Measurements from ENCODE around the gene SH3GL3.

SH3GL3 gene

GRCh38 chr15:83559310-83559966 lies 112.3 kb downstream of the SH3GL3 start:
- no peak overlapping the region for H3K4me3 ChIP-seq (ENCODE audit: insufficient read length, low read depth)
- peak; percentile 68 for DNase-seq (ENCODE audit: low read depth, low spot score)
- no peaks in the 10 kb centered on the region for H3K36me3 ChIP-seq (ENCODE audit: insufficient read depth, insufficient read length, low read length)
- TF ChIP-seq YY1 (IDR thresholded peaks at IDR 0.05; ENCODE audit: insufficient read depth, insufficient read length) (no peak), SUZ12 (IDR thresholded peaks at IDR 0.05; ENCODE audit: extremely low read depth, insufficient read depth, insufficient read length) (no peak), ZNF274 (IDR thresholded peaks at IDR 0.05; ENCODE audit: low read depth, low read length) (no peak)
- no peak overlapping the region for H3K9ac ChIP-seq (ENCODE audit: insufficient read length, low read depth)
- no peaks in the 10 kb centered on the region for H3K27me3 ChIP-seq (ENCODE audit: insufficient read depth, insufficient read length)
- no peaks in the 10 kb centered on the region for H3K4me1 ChIP-seq (ENCODE audit: insufficient read depth, insufficient read length)
- H3K9me3 ChIP-seq (ENCODE audit: insufficient read depth, low read length): peaks cover 4% of the 10 kb centered on the region; the same call in 1 of the 2 replicates

GRCh38 chr15:83561661-83562060 lies 114.5 kb downstream of the SH3GL3 start:
- Histone ChIP-seq H3K4me1 (ENCODE audit: insufficient read depth, insufficient read length) (no peaks in the 10 kb centered on the region), H3K4me3 (ENCODE audit: insufficient read length, low read depth) (no peak overlapping the region), H3K27me3 (ENCODE audit: insufficient read depth, insufficient read length) (no peaks in the 10 kb centered on the region), H3K9ac (ENCODE audit: insufficient read length, low read depth) (no peak overlapping the region), H3K9me3 (ENCODE audit: insufficient read depth, low read length) (no peaks in the 10 kb centered on the region), H3K36me3 (ENCODE audit: insufficient read depth, insufficient read length, low read length) (no peaks in the 10 kb centered on the region)
- DNase-seq (ENCODE audit: low read depth, low spot score): no peak
- TF ChIP-seq ZNF274 (IDR thresholded peaks at IDR 0.05; ENCODE audit: low read depth, low read length) (no peak), SUZ12 (IDR thresholded peaks at IDR 0.05; ENCODE audit: extremely low read depth, insufficient read depth, insufficient read length) (no peak), YY1 (IDR thresholded peaks at IDR 0.05; ENCODE audit: insufficient read depth, insufficient read length) (no peak)

DNA sequence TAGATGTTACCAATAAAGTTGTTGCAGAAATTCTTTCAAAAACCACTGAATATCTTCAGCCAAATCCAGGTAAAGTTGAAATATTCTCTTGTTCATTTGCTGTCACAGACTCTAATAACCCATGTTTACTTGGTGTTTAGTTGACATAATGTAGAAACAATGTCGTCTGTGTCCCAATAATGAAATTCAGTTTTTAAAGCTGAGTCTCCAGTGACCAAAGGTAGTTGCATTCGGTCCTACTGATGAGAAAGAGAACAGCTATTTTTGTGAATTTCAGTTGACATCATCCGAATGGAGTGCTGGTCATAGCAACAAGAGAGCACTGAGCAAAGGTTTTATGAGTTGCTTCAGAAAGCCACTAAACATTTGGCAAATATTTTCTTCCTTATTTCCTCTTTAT lies 118.0 kb downstream of the SH3GL3 start:
- no peaks in the 10 kb centered on the region for H3K9me3 ChIP-seq (ENCODE audit: insufficient read depth, low read length)
- TF ChIP-seq ZNF274 (IDR thresholded peaks at IDR 0.05; ENCODE audit: low read depth, low read length) (no peak), YY1 (IDR thresholded peaks at IDR 0.05; ENCODE audit: insufficient read depth, insufficient read length) (no peak)
- no peak overlapping the region for H3K9ac ChIP-seq (ENCODE audit: insufficient read length, low read depth)
- H3K4me3 ChIP-seq (ENCODE audit: insufficient read length, low read depth): no peak overlapping the region
- H3K36me3 ChIP-seq (ENCODE audit: insufficient read depth, insufficient read length, low read length): no peaks in the 10 kb centered on the region
- no peaks in the 10 kb centered on the region for H3K27me3 ChIP-seq (ENCODE audit: insufficient read depth, insufficient read length)
- no peaks in the 10 kb centered on the region for H3K4me1 ChIP-seq (ENCODE audit: insufficient read depth, insufficient read length)
- DNase-seq (ENCODE audit: low read depth, low spot score): no peak

DNA sequence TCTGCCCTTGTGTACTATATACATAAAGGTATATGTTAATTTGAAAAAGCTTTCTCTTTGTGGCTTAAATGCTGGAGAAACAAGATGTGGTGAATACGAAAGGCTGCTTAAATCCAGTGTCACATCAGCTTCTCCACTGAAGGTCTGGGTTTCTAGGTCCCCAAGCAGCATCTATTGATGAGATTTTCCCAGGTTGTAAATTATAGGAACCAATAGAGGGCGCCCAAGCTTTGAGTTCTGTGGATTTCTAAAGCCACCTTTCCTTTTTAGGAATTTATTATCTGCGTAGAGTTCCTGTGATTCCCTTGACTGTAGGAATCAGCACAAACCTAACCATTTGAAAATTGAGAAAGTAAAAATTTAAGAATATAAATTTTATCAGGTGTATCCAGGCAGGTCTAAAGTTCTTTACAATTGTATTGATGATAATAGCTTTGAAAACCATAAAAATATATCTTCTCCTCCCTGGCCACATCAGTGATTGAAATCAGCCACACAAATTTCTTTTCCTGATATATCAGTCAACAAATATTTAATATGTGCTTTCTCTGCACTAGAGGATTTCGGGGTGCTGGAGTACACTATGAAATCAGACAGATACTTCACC lies 118.5 kb downstream of the SH3GL3 start:
- peak; percentile 46 for DNase-seq (ENCODE audit: low read depth, low spot score)
- TF ChIP-seq YY1 (IDR thresholded peaks at IDR 0.05; ENCODE audit: insufficient read depth, insufficient read length): no peak
- TF ChIP-seq ZNF274 (IDR thresholded peaks at IDR 0.05; ENCODE audit: low read depth, low read length): no peak
- no peak for TF ChIP-seq SUZ12 (IDR thresholded peaks at IDR 0.05; ENCODE audit: extremely low read depth, insufficient read depth, insufficient read length)
- H3K9me3 ChIP-seq (ENCODE audit: insufficient read depth, low read length): no peaks in the 10 kb centered on the region
- no peaks in the 10 kb centered on the region for H3K27me3 ChIP-seq (ENCODE audit: insufficient read depth, insufficient read length)
- no peak overlapping the region for H3K4me3 ChIP-seq (ENCODE audit: insufficient read length, low read depth)
- H3K36me3 ChIP-seq (ENCODE audit: insufficient read depth, insufficient read length, low read length): no peaks in the 10 kb centered on the region
- no peak overlapping the region for H3K9ac ChIP-seq (ENCODE audit: insufficient read length, low read depth)
- no peaks in the 10 kb centered on the region for H3K4me1 ChIP-seq (ENCODE audit: insufficient read depth, insufficient read length)

DNA sequence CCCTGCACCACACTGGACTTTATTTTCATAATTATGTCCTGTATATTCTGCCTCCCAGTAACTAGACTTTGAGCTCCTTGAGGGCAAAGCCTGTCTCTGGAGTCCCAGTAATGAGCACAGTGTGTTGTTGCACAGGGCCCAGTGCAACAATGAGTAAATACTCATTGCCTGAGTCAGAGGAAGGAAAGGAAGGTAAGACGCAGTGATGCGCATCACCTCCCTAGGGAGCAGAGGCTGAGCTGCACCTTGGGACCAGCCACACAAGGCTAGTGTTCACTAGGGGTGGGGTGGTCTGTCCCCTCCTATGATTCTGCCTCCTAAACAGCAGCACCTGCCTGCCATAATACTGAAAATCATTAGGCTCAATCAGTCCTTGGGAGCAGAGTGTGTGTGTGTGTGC lies 120.2 kb downstream of the SH3GL3 start:
- TF ChIP-seq SUZ12 (IDR thresholded peaks at IDR 0.05; ENCODE audit: extremely low read depth, insufficient read depth, insufficient read length) (no peak), ZNF274 (IDR thresholded peaks at IDR 0.05; ENCODE audit: low read depth, low read length) (no peak), YY1 (IDR thresholded peaks at IDR 0.05; ENCODE audit: insufficient read depth, insufficient read length) (no peak)
- Histone ChIP-seq H3K27me3 (ENCODE audit: insufficient read depth, insufficient read length) (no peaks in the 10 kb centered on the region), H3K4me3 (ENCODE audit: insufficient read length, low read depth) (no peak overlapping the region), H3K36me3 (ENCODE audit: insufficient read depth, insufficient read length, low read length) (no peaks in the 10 kb centered on the region), H3K9me3 (ENCODE audit: insufficient read depth, low read length) (no peaks in the 10 kb centered on the region), H3K9ac (ENCODE audit: insufficient read length, low read depth) (no peak overlapping the region), H3K4me1 (ENCODE audit: insufficient read depth, insufficient read length) (no peaks in the 10 kb centered on the region)
- DNase-seq (ENCODE audit: low read depth, low spot score): no peak

DNA sequence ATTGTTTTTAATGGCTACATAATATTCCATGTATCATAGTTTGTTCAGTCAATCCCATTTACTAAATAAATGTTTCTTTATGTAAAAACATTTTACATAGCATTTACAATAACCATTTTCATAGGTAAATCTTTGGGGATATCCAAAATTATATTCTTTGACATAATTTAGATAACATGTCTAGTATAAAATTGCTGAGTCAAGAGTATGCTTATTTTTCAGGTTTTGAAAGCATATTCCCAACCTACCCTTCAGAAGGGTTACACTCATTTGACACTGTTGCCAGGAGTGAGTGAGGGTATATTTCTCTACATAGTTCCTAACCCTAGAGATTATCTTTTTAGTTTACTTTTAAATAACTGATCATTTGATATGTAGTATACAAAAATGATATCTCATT lies 122.2 kb downstream of the SH3GL3 start:
- Histone ChIP-seq H3K4me3 (ENCODE audit: insufficient read length, low read depth) (no peak overlapping the region), H3K9ac (ENCODE audit: insufficient read length, low read depth) (no peak overlapping the region), H3K36me3 (ENCODE audit: insufficient read depth, insufficient read length, low read length) (no peaks in the 10 kb centered on the region), H3K4me1 (ENCODE audit: insufficient read depth, insufficient read length) (no peaks in the 10 kb centered on the region), H3K9me3 (ENCODE audit: insufficient read depth, low read length) (no peaks in the 10 kb centered on the region), H3K27me3 (ENCODE audit: insufficient read depth, insufficient read length) (no peaks in the 10 kb centered on the region)
- TF ChIP-seq SUZ12 (IDR thresholded peaks at IDR 0.05; ENCODE audit: extremely low read depth, insufficient read depth, insufficient read length): no peak
- TF ChIP-seq ZNF274 (IDR thresholded peaks at IDR 0.05; ENCODE audit: low read depth, low read length): no peak
- TF ChIP-seq YY1 (IDR thresholded peaks at IDR 0.05; ENCODE audit: insufficient read depth, insufficient read length): no peak
- no peak for DNase-seq (ENCODE audit: low read depth, low spot score)

GRCh38 chr15:83570756-83571155 lies 123.6 kb downstream of the SH3GL3 start:
- Histone ChIP-seq H3K36me3 (ENCODE audit: insufficient read depth, insufficient read length, low read length) (no peaks in the 10 kb centered on the region), H3K27me3 (ENCODE audit: insufficient read depth, insufficient read length) (no peaks in the 10 kb centered on the region), H3K9ac (ENCODE audit: insufficient read length, low read depth) (no peak overlapping the region), H3K9me3 (ENCODE audit: insufficient read depth, low read length) (no peaks in the 10 kb centered on the region), H3K4me3 (ENCODE audit: insufficient read length, low read depth) (no peak overlapping the region), H3K4me1 (ENCODE audit: insufficient read depth, insufficient read length) (no peaks in the 10 kb centered on the region)
- no peak for TF ChIP-seq SUZ12 (IDR thresholded peaks at IDR 0.05; ENCODE audit: extremely low read depth, insufficient read depth, insufficient read length)
- TF ChIP-seq YY1 (IDR thresholded peaks at IDR 0.05; ENCODE audit: insufficient read depth, insufficient read length): no peak
- no peak for TF ChIP-seq ZNF274 (IDR thresholded peaks at IDR 0.05; ENCODE audit: low read depth, low read length)
- DNase-seq (ENCODE audit: low read depth, low spot score): no peak

Measured in NT2/D1 (cell line).